ENCODE results near the gene CACNG3.
"Not testable (repeated sequence)": the region's sequence is repeated elsewhere in the genome, so short reads cannot be mapped to it uniquely, and the experiment has no call there.

The CACNG3 gene

DNA sequence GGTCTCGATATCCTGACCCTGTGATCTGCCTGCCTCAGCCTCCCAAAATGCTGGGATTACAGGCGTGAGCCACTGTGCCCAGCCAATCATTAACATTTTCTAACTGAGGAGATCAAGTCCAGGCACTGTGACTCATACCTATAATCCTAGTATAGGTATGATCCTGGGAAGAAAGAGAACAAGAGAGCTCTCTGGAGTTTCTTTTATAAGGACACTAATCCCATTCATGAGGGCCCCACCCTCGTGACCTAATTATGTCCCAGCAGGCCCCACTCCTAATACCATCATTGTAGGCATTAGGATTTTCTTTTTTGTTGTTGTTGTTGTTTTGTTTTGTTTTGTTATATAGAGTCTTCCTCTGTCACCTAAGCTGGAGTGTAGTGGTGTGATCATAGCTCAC lies 80.4 kb downstream of the CACNG3 start:
- DNase-seq, result no peak

GRCh38 chr16:24337013-24337412 lies 80.9 kb downstream of the CACNG3 start:
- DNase-seq, result no peak

DNA sequence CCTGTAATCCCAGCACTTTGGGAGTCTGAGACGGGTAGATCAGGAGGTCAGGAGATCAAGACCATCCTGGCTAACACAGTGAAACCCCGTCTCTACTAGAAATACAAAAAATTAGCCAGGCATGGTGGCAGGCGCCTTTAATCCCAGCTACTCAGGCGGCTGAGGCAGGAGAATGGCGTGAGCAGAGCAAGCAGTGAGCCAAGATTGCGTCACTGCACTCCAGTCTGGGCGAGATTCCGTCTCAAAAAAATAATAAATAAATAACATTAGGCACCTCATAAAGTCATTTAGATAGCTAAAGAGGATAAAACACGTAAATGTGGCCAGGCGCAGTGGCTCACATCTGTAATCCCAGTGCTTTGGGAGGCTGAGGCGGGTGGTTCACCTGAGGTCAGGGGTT lies 87.7 kb downstream of the CACNG3 start:
- not testable (repeated sequence) for DNase-seq

DNA sequence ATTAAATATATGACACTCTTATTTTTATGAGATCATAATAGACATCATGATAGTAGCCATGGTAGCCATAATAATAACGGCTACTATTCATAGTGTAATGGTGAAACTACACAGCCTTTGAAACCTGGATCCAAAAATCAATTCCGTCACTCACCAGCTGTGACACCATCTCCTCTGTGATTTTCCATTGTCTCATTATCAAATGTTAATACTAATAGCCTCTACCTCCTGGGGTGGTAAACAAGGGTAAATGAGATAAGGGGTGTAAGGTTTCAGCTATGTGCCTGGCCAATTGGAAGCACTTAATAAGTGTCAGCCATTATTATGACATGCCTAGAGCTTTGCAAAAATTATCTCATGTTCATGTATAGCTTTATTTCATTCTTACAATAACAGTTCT lies 88.6 kb downstream of the CACNG3 start:
- DNase-seq, result no peak

DNA sequence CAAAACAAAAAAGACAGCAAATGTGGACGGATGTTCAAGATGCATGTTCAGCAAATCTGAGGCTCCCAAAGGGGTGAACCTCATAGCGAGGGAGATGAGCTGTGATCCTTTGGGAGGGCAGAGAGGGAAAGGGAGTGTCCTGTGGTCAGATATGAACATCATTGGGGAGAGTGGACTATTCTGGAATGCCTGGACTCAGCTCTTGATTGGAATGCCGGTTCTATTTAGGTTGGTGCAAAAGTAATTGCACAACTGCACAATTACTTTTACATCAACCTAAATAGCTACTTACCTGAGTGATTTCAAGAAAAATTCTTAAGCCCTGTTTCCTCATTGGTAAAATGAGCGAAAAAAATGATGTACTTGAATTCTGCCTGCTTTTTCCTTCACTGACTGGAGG lies 89.6 kb downstream of the CACNG3 start:
- no peak for DNase-seq

DNA sequence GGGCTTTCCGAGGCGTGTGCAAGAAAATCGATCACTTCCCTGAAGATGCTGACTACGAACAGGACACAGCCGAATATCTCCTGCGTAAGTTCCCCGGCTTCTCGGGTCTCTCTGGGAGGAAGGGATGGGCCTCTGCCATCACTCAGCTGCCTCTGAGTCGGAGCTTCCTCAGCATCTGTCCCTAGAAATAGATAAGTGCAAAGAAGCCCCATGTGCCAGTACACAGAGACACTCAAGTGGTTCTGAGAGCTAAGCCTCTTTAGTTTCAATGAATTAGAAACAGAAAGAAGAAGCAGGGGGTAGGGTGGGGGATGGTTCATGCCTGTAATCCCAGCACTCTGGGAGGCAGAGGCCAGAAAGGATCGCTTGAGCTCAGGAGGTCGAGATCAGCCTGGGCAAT lies 90.6 kb downstream of the CACNG3 start:
- no peak for DNase-seq

- DNase-seq, result no peak
Observed at GRCh38 chr16:24347556-24347955, 91.4 kb downstream of the CACNG3 start.

DNA sequence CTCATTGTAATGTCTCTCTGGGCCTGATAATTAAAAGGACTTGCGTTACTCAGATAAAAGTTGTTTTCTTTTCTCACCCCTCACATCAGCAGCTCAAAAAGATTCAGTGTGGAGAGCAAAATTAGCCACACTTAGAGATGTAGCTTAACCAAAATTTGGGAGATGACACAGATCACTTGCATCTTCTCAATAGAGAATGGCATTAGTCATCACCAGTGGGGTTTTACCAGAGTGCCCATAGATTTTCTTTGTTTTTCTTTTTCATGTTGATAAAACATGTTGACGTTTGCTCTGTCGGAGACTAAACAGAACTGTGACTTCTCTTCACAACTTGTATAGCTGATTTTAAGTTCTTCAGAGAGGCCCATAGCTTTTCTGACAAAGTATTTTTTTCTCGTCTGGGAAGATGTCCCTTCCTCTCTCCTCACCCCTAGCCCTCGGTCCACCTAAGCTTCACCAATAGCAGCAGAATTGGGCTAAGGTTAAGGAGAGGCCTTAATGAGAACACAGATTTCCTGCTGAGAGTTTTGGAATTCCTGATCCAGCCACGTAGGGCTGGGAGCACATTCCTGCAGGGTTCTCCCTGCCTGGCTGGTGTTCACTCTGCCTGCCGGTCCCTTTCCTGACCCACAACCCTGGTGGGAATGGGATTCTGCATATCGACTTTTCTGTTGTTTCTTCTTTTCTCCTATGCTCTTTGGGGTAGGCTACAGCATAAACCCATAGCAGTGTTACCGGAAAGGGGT lies 92.6 kb downstream of the CACNG3 start:
- no peak for DNase-seq

GRCh38 chr16:24349320-24349719 lies 93.2 kb downstream of the CACNG3 start:
- no peak for DNase-seq

DNA sequence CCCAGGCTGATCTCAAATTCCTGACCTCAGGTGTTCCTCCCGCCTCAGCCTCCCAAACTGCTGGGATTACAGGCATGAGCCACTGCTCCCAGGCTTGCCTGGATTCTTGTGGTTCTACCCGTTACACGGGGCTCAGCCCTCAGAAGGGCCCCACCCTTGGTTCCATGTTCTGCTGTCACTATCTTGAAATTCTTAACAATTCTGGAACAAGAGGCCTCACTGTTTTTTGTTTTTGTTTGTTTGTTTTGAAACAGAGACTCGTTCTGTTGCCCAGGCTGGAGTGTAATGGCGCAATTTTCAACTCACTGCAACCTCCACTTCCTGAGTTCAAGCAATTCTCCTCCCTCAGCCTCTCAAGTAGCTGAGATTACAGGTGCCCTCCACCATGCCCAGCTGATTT lies 96.6 kb downstream of the CACNG3 start:
- no peak for DNase-seq

- no peak for DNase-seq
Observed at GRCh38 chr16:24353622-24354021, 97.5 kb downstream of the CACNG3 start.

DNA sequence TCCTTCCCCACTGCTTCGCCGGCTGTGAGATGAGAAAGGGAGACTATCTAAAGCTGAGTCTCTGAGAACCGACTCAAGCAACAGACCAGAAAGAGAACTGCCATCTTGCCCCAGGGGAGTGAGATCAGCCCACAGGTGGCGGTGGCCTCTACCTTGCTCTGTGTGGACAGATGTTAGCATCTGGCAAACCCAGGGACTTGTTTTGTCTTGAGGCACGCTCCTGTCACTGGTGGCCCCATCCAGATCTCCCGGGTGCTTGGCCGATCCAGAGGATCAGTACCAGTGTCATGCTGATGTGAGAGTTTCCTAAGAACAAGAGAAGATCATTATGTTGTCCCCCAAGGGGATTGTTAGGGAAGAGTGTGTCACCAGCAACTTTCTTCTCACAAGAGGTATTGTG lies 101.4 kb downstream of the CACNG3 start:
- DNase-seq, result no peak

DNA sequence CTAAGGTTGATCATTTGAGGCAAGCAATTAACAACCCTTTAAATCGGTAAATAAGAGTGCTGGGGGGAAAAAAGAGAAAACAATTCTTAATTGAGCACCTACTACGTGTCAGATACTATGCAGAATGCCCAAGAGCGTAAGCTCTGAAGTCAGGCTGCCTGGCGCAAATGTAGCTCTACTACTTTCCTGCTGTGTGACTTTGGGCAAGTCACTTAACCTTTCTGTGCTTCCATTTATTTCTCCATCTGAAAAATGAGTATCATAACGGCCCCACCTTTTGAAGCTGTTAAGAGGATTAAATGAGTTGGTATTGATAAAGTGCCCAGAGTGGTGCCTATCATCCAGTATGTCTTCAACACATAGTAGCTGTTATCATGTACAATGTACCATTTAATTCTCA lies 102.0 kb downstream of the CACNG3 start:
- DNase-seq, result no peak

DNA sequence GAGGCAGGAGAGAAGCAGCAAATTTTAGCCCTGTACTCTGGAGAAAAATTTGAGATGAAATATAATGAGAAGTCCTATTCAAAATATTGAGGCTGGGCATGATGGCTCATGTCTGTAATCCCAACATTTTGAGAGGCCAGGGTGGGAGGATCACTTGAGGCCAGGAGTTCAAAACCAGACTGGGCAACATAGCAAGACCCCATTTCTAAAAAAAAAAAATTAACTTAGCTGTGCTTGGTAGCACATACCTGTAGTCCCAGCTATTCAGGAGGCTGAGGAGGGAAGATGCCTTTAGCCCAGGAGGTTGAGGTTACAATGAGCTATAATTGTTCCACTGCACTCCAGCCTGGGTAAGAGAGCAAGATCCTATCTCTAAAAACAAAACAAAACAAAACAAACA lies 103.4 kb downstream of the CACNG3 start:
- no peak for DNase-seq

- DNase-seq, result no peak
Observed at GRCh38 chr16:24360936-24361335, 104.8 kb downstream of the CACNG3 start.

- DNase-seq, result no peak
Observed at GRCh38 chr16:24364596-24364995, 108.5 kb downstream of the CACNG3 start.

DNA sequence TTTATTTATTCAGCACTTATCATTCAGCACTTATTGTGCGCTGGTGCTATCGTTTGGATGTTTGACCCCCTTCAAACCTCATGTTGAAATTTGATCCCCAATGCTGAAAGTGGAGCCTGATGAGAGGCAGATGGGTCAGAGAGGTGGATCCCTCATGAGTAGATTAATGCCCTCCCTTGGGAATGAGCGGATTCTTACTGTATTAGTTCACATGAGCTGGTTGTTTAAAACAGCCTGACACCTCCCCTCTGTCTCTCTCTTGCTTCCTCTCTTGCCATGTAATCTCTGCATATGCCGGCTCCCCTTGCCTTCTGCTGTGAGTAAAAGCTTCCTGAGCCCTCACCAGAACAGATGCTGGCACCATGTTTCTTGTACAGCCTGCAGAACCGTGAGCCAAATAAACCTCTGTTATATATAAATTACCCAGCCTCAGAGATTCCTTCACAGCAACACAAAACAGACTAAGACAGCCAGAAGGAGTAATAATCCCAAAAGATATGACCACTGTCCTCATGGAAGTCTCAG lies 111.1 kb downstream of the CACNG3 start:
- no peak for DNase-seq

DNA sequence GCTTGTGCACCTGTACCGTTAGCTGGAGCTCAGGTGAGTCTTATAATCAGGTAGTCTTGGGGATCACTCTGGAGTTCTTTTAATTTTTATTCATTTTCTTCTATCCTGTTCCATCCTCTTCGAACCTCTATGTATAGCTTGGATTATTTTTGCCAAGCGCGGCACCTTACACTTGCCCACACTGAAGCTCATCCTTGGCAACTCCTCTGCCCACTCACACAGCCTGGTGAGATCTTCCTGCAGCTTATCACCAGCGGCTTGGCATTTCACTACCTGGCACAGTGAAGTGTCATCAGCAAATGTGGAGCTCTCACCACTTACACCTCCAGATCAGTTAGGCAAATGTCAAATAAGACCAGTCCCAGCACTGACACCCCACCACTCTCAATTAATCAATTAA lies 116.7 kb downstream of the CACNG3 start:
- no peak for DNase-seq

DNA sequence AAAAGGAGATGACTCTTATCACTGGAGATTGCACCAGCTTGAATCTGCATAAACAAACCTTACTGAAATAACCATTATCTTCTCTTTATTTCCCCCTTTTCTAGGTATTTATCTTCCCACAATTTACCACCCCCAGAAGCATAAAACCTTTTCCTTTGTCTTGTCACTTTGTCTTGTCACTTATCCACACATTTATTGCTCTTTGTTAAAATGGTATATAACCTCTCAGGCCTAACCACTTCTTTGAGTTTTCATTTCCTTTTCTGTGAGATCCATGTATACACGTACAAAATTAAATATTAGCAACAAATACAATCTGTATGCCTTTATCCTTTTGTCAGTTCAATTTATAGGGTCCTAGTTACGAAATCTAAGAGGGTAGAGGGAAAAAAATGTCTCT lies 122.9 kb downstream of the CACNG3 start:
- DNase-seq, result no peak

DNA sequence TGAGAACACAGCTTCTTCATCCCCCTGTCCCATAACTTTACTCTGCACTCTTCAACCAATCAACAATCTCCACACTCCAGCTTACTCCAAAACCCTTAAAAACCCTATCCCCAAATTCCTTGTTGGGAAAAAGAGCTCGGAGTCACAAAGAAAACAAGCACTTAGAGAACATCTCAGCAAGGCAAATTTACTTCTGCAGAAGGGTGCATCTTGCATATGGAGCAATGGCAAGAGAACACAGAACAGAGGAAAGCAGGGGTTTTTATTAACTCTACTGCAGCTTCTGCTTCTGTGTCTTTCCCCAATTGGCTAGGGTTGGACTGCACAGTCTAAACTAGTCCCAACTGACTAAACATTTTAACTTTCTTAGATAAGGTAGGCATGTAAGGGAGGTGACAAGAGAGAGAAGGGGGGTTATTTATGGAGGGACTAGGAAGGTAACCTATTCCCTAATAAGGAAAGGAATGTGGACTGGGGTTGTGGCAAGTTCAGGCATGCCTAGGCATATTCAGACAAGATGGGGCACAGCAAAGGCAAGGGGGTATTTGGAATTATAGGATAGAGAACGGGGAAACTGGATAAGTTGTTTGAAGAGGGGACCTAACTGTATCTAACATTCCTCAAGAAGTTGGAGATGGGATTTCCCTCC lies 125.5 kb downstream of the CACNG3 start:
- no peak for DNase-seq

DNA sequence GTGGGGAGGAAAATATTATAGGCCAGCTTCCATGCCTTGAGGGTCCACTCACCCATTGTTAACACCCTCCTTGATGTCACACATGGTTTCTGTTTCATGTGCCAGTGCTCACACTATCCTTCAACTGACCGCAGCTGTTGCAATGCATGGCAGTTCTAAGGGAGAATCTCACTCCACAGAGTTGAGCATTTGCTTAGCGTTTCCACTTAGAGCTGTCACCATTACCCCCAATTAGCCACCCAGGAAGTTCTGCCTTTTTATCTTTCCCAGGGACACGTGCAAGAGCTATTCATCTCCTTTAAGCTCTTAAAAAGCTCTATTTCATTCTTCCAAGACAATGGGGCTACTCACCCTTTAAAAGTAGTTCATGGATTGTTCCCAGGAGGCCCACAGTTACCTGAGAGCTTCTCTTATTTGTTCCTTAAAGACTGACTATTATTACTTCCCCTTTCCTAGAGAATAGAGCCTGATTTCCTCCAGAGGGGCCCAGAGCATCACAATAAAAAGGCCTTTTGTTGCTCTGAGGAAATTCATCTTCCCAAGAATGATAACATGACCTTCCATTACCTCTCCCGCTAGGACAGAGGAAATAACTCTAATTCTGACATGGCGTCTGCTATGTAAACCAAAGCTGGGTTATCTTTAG lies 126.8 kb downstream of the CACNG3 start:
- no peak for DNase-seq

DNA sequence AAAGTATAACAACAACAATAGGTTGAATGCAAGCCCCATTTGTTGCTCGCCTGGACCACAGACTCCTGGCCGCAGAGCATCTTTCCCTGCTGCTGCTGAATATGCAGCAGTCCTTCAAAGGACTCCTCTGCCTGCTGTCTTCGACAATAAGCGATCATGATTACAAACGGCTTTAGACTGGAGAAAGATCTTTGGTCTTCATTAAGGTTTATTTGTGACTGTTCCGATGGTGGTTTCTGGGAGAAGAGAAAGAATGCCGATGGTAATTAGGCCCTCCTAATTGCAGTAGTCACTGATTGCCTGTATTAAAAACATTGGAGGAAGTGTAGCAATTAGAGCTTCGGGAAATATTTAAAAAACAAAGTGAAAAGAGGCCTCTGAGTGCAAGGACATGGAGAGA lies 138.2 kb downstream of the CACNG3 start:
- no peak for DNase-seq

GRCh38 chr16:24396350-24397271 lies 140.5 kb downstream of the CACNG3 start:
- no peak for DNase-seq
